Renal cortex interstitium (tissue), 11 donors: ENCODE data around the gene PPARGC1A. TPM values are rescaled to one million over a fixed set of nuclear protein-coding genes. Genes with fewer than 3 reads are reported as not detected.

Experiments used
- DNase-seq, 11 donors: peaks; one replicate each; pipeline ENCODE4 v3.0.0-alpha.2; 2013; ENCODE audit warnings: low read depth in 9 of 11, low spot score in 4 of 11; ENCODE audit errors: extremely low read depth in 1 of 11
- polyA plus RNA-seq, 3 donors: library from polyadenylated mRNA; unstranded; fragments of 120-200 nt; gene quantifications; one replicate each; pipeline ENCODE4 v1.2.1, GENCODE V29; 2013; ENCODE audit not compliant: insufficient read length in 3 of 3

PPARGC1A gene
- polyA plus RNA-seq, 3 donors, result 23.3 to 37.3 (median 30.0) TPM

- no peak for DNase-seq
Measured at GRCh38 chr4:23861897-23862296, 27.9 kb downstream of the PPARGC1A start.

- no peak for DNase-seq
Measured at GRCh38 chr4:23860919-23861318, 28.9 kb downstream of the PPARGC1A start.

- peak in 1 of 11 donors; percentile 9 for DNase-seq
Measured at GRCh38 chr4:23857367-23857959, 32.4 kb downstream of the PPARGC1A start.

GRCh38 chr4:23856630-23857029 lies 33.2 kb downstream of the PPARGC1A start:
- no peak for DNase-seq

- no peak for DNase-seq
Measured at GRCh38 chr4:23855912-23856605, 33.8 kb downstream of the PPARGC1A start.

- DNase-seq, result no peak
Measured at GRCh38 chr4:23853986-23854660, 35.7 kb downstream of the PPARGC1A start.

- no peak for DNase-seq
Measured at GRCh38 chr4:23851464-23851863, 38.4 kb downstream of the PPARGC1A start.

- DNase-seq, result no peak
Measured at GRCh38 chr4:23847158-23847557, 42.7 kb downstream of the PPARGC1A start.

- DNase-seq, result no peak
Measured at GRCh38 chr4:23844961-23845360, 44.9 kb downstream of the PPARGC1A start.

- no peak for DNase-seq
Measured at GRCh38 chr4:23839279-23839678, 50.6 kb downstream of the PPARGC1A start.

GRCh38 chr4:23838607-23839006 lies 51.2 kb downstream of the PPARGC1A start:
- DNase-seq, result no peak

- DNase-seq, result no peak
Measured at GRCh38 chr4:23838131-23838530, 51.7 kb downstream of the PPARGC1A start.

- DNase-seq, result no peak
Measured at GRCh38 chr4:23837371-23837770, 52.5 kb downstream of the PPARGC1A start.

GRCh38 chr4:23835774-23836478 lies 53.9 kb downstream of the PPARGC1A start:
- DNase-seq, result no peak

GRCh38 chr4:23828779-23829178 lies 61.1 kb downstream of the PPARGC1A start:
- no peak for DNase-seq

GRCh38 chr4:23828020-23828715 lies 61.7 kb downstream of the PPARGC1A start:
- no peak for DNase-seq

GRCh38 chr4:23822181-23822580 lies 67.7 kb downstream of the PPARGC1A start:
- no peak for DNase-seq

GRCh38 chr4:23819041-23819511 lies 70.8 kb downstream of the PPARGC1A start:
- DNase-seq, result no peak
